Measurements from ENCODE around the gene MACF1. TPM values are rescaled to one million over a fixed set of nuclear protein-coding genes. Genes with fewer than 3 reads are reported as not detected.

The MACF1 gene
- total RNA-seq, 4 donors from 2014 or later = 421 to 942 (median 545) TPM

DNA sequence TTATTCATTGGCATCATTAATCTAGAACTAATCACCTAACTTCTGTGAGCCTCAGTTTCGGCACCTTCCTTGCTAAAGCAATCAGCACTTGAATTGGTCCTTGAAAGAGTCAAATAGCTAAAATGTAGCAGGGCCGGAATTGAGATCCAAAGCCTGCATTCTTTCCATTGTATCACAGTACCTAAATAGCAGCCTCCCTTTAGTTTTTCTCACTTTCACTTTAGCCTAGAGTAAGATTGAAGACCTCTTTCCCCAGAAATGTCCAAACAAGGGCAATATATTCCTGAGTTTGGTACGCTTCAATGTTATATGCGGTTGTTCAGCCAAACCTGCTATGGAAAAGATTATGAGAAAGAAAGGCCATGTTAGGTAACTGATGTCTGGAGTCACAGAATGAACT lies 165.1 kb downstream of the MACF1 start:
- 92% methylated on average over 4 of the region's 4 CpGs for WGBS
- Histone ChIP-seq H3K36me3 (peaks cover 85% of the 10 kb centered on the region), H3K4me3 (no peak overlapping the region), H3K27ac (no peak overlapping the region), H3K4me1 (no peaks in the 10 kb centered on the region), H3K9me3 (no peaks in the 10 kb centered on the region), H3K27me3 (no peaks in the 10 kb centered on the region)
- DNase-seq (ENCODE audit: low spot score in 2 of 2) = no peak
- TF ChIP-seq EP300 (IDR thresholded peaks at IDR 0.05) (no peak), POLR2AphosphoS5 (IDR thresholded peaks at IDR 0.05) (no peak), POLR2A (IDR thresholded peaks at IDR 0.05) (no peak)
- TF ChIP-seq, protein P1, sequence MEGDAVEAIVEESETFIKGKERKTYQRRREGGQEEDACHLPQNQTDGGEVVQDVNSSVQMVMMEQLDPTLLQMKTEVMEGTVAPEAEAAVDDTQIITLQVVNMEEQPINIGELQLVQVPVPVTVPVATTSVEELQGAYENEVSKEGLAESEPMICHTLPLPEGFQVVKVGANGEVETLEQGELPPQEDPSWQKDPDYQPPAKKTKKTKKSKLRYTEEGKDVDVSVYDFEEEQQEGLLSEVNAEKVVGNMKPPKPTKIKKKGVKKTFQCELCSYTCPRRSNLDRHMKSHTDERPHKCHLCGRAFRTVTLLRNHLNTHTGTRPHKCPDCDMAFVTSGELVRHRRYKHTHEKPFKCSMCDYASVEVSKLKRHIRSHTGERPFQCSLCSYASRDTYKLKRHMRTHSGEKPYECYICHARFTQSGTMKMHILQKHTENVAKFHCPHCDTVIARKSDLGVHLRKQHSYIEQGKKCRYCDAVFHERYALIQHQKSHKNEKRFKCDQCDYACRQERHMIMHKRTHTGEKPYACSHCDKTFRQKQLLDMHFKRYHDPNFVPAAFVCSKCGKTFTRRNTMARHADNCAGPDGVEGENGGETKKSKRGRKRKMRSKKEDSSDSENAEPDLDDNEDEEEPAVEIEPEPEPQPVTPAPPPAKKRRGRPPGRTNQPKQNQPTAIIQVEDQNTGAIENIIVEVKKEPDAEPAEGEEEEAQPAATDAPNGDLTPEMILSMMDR (IDR thresholded peaks at IDR 0.05) = no peak

DNA sequence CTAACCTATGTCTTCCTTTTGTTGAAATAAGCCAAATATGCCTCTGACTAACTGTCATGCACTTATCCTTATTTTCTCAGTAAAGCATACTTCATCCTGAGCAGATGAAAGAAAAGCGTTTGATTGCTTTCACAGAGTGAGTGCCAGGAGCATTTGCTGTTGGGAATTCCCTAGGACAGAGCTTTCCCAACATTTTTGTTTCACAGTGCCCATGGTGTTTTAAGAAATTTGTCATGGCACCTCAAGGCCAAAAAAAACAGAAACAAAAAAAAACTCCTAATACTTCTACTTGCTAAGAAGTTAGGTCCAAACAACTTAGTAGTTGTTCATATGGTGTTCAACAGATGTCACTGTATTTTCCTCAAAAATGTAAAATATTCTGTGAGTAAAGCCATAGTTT lies 166.1 kb downstream of the MACF1 start:
- no peaks in the 10 kb centered on the region for H3K4me1 ChIP-seq
- TF ChIP-seq POLR2A (IDR thresholded peaks at IDR 0.05) (no peak), EP300 (IDR thresholded peaks at IDR 0.05) (no peak), POLR2AphosphoS5 (IDR thresholded peaks at IDR 0.05) (no peak)
- TF ChIP-seq, protein P1 (IDR thresholded peaks at IDR 0.05) = no peak
- no peak overlapping the region for H3K27ac ChIP-seq
- 63% methylated on average over 1 of the region's 1 CpG for WGBS
- no peaks in the 10 kb centered on the region for H3K9me3 ChIP-seq
- DNase-seq (ENCODE audit: low spot score in 2 of 2) = no peak
- H3K36me3 ChIP-seq = peaks cover 84% of the 10 kb centered on the region
- H3K27me3 ChIP-seq = no peaks in the 10 kb centered on the region
- no peak overlapping the region for H3K4me3 ChIP-seq

DNA sequence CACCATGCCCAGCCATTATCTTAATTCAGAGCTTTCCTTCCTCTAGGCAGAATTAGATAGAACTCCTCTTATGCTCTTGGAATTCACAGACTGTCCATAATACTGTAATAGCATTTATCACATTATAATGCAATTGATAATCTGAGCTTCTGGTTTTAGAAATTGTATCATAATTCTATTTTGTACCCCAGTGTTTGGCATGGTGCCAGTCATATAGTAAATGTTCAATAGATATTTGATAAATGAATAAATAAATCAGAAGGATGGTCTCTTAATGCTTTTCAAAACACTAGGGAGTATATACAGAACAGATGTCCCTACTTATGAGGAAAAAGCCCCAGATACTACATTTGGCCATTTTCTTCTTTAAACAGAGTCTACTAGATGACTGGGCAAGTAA lies 167.6 kb downstream of the MACF1 start:
- no peak for DNase-seq (ENCODE audit: low spot score in 2 of 2)
- TF ChIP-seq, protein P1 (IDR thresholded peaks at IDR 0.05) = no peak
- Histone ChIP-seq H3K9me3 (no peaks in the 10 kb centered on the region), H3K4me1 (no peaks in the 10 kb centered on the region), H3K27ac (no peak overlapping the region), H3K36me3 (peaks cover 85% of the 10 kb centered on the region), H3K4me3 (no peak overlapping the region), H3K27me3 (no peaks in the 10 kb centered on the region)

DNA sequence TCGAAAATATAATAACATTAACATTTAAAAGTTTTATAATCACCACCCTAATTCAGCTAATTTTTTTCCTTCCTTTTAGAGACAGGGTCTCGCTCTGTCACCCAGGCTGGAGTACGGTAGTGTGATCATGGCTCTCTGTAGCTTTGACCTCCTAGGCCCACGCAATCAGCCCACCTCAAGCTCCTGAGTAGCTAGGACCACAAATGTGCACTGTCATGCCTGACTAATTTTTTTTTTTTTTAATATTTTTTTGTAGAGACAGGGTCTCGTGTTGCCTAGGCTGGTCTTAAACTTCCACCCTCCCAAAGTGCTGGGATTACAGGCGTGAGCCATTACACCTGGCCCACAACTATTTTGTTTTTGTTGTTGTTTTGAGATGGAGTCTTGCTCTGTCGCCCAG lies 172.2 kb downstream of the MACF1 start:
- no peak overlapping the region for H3K4me3 ChIP-seq
- peaks cover 87% of the 10 kb centered on the region for H3K36me3 ChIP-seq
- WGBS = 91% methylated on average over 7 of the region's 7 CpGs
- no peaks in the 10 kb centered on the region for H3K9me3 ChIP-seq
- no peak for DNase-seq (ENCODE audit: low spot score in 2 of 2)
- no peaks in the 10 kb centered on the region for H3K27me3 ChIP-seq
- H3K4me1 ChIP-seq = peaks cover 6% of the 10 kb centered on the region
- TF ChIP-seq POLR2A (IDR thresholded peaks at IDR 0.05) (no peak), POLR2AphosphoS5 (IDR thresholded peaks at IDR 0.05) (no peak), EP300 (IDR thresholded peaks at IDR 0.05) (no peak)
- TF ChIP-seq, protein P1 (IDR thresholded peaks at IDR 0.05) = no peak
- H3K27ac ChIP-seq = no peak overlapping the region

DNA sequence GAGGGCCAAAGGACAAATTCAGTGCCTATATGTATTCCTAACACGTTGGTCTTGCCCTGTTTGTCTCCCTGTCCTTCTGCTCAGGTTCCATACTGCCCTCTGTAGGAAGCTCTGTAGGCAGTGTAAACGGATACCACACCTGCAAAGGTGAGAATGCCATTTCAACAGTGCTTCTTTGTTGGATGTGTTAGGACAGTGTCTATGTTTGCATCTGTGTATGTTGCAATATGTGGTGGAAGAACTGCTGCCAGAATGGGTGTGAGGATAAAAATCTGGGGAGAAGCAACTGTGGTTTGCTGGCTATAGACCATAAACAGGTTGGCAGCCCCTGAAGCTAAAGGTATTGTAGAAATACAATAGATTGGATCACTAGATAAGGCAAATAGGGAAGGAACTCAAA lies 173.9 kb downstream of the MACF1 start:
- 17% methylated on average over 2 of the region's 2 CpGs for WGBS
- no peak for TF ChIP-seq EP300 (IDR thresholded peaks at IDR 0.05)
- TF ChIP-seq, protein P1 (IDR thresholded peaks at IDR 0.05) = peak in 1 of 2 donors; percentile 38
- H3K9me3 ChIP-seq = no peaks in the 10 kb centered on the region
- H3K27me3 ChIP-seq = no peaks in the 10 kb centered on the region
- H3K36me3 ChIP-seq = peaks cover 91% of the 10 kb centered on the region
- H3K27ac ChIP-seq = peak overlapping the region; percentile 27
- H3K4me1 ChIP-seq = peaks cover 6% of the 10 kb centered on the region
- H3K4me3 ChIP-seq = no peak overlapping the region
- DNase-seq (ENCODE audit: low spot score in 2 of 2) = no peak
